Stimulated activated CD4-positive, alpha-beta T cell treated with anti-CD3 and anti-CD28 coated beads, Interleukin-2, amount 100 ng/mL, for 48 hours (primary cell): Measurements from ENCODE around the gene SPIB.

Experiments used
- DNase-seq, 2 donors: peaks; one replicate each; pipeline ENCODE4 v3.0.0-alpha.2; 2020

SPIB gene

GRCh38 chr19:50476224-50476906 is 57.6 kb downstream of the SPIB start, which contains the start of the genes EMC10 and GARIN5A:
Gene EMC10, plus strand, starts transcription at chr19:50476507. Its CDS starts 38 bp downstream, at chr19:50476545.
Gene GARIN5A, minus strand, starts transcription at chr19:50476848. Its CDS starts 460 bp downstream, at chr19:50476388.
- DNase-seq: peak; percentile 88 to 91

GRCh38 chr19:50476907-50477238 is 58.1 kb downstream of the SPIB start:
- no peak for DNase-seq

DNA sequence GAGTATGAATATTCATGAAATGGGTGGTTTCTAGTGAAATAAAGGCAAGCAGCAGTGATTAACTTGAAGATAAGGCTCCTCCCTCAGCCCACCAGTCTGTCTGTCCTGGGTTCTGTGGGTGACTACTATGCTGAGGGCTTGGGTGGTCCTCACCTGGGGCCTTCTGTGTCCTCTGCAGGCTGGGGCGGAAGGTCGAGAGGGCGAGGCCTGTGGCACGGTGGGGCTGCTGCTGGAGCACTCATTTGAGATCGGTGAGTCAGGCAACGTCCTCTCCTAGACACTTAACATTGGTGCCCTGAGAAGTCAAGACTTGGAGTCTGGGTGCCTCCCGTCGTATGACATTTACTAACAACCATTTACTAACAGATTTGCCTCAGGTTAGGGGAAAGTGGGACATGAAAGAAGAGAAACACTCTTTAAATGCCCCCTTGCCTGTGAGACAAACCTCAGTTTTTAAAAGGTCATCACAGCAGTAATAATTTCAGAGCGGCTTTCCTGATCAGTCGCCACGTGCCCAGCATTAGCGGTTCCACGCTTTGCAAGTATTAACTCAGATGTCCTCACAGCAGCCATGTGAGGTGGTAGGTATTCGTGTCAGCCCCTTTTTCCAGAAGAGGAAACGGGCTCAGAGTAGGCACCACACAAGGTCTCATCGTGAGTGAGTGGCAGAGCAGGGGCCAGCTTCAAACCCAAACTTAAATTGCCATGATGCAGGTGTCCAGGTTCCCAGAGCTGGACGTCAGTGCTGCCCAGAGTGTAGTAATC is 59.2 kb downstream of the SPIB start:
- DNase-seq: no peak

DNA sequence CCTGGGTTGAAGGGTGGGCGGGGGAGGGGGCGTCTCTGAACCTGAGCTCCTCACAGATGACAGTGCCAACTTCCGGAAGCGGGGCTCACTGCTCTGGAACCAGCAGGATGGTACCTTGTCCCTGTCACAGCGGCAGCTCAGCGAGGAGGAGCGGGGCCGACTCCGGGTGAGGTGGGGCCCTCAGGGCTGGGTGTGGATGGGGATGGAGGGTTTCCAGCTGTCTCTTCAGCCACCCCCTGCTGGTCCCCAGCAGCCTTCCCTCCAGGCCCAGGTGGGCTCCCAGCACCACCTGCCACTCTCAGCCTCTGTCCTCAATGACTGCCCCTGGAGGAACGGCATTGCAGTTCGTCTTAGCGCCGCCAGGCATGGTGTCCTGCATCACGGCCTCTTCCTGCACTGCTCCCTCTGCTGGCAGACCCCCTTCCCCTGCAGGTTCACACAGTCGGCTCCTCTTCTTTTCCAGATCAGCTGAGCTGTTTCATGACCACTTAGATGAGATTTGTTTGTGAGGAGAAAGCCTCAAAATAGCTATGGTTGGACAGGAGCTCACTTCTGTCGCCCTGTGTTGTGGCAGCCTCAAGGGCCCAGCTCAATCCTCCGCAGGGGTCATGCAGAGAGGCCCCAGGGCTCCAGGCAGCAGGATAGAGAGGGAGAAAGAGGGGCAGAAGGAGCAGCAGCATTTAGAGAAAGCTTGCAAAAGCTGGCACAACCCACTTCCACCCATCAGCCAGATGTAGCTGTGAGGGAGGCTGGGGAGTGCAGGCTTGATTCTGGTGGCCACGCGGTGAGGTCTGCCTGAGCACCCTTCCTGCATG is 60.4 kb downstream of the SPIB start:
- peak in 1 of 2 donors; percentile 30 for DNase-seq

- no peak for DNase-seq
Observed at GRCh38 chr19:50479761-50480251, 61.1 kb downstream of the SPIB start.

- no peak for DNase-seq
Observed at GRCh38 chr19:50480281-50481111, 61.8 kb downstream of the SPIB start.
